GM12891 (cell line): Measurements from ENCODE around the gene SEBOX.
A peak's percentile ranks its signal among the peaks of the same experiment; 100 is the strongest.

Experiments used
- PAX5 ChIP-seq: IDR thresholded peaks from 2 replicates; pipeline ENCODE4 v1.6.1; 2011; ENCODE audit warnings: low read length, moderate library complexity, mild to moderate bottlenecking; ENCODE audit not compliant: insufficient read depth, severe bottlenecking
- POLR2A ChIP-seq: IDR thresholded peaks from 2 replicates; pipeline ENCODE4 v1.6.1; 2011; ENCODE audit warnings: low read depth, low read length, control low read depth
- POLR2AphosphoS5 ChIP-seq: IDR thresholded peaks from 2 replicates; pipeline ENCODE4 v1.6.1; 2011; ENCODE audit warnings: low read depth, low read length, control low read depth
- POU2F2 ChIP-seq: IDR thresholded peaks from 2 replicates; pipeline ENCODE4 v1.6.1; 2011; ENCODE audit warnings: low read depth, mild to moderate bottlenecking, control low read depth, low read length, moderate library complexity
- TAF1 ChIP-seq: IDR thresholded peaks from 2 replicates; pipeline ENCODE4 v1.6.1; 2011; ENCODE audit warnings: low read depth, low read length, control low read depth

GRCh38 chr17:28405632-28406472, 40.9 kb upstream of the SEBOX start, which contains the start of gene SLC46A1:
- peak; percentile 90 for TF ChIP-seq PAX5
- TF ChIP-seq POLR2AphosphoS5 = no peak; the same call in 1 of the 2 replicates
- no peak for TF ChIP-seq POLR2A
- TF ChIP-seq TAF1 = no peak
- no peak for TF ChIP-seq POU2F2
